Measurements from ENCODE around the gene KMO. TPM values are rescaled to one million over a fixed set of nuclear protein-coding genes. Genes with fewer than 3 reads are reported as not detected.

Gene KMO
- total and polyA plus RNA-seq, 2 experiments from 2014 or later: 0.05 TPM; not detected in 1

- TF ChIP-seq, protein P1, sequence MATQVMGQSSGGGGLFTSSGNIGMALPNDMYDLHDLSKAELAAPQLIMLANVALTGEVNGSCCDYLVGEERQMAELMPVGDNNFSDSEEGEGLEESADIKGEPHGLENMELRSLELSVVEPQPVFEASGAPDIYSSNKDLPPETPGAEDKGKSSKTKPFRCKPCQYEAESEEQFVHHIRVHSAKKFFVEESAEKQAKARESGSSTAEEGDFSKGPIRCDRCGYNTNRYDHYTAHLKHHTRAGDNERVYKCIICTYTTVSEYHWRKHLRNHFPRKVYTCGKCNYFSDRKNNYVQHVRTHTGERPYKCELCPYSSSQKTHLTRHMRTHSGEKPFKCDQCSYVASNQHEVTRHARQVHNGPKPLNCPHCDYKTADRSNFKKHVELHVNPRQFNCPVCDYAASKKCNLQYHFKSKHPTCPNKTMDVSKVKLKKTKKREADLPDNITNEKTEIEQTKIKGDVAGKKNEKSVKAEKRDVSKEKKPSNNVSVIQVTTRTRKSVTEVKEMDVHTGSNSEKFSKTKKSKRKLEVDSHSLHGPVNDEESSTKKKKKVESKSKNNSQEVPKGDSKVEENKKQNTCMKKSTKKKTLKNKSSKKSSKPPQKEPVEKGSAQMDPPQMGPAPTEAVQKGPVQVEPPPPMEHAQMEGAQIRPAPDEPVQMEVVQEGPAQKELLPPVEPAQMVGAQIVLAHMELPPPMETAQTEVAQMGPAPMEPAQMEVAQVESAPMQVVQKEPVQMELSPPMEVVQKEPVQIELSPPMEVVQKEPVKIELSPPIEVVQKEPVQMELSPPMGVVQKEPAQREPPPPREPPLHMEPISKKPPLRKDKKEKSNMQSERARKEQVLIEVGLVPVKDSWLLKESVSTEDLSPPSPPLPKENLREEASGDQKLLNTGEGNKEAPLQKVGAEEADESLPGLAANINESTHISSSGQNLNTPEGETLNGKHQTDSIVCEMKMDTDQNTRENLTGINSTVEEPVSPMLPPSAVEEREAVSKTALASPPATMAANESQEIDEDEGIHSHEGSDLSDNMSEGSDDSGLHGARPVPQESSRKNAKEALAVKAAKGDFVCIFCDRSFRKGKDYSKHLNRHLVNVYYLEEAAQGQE (IDR thresholded peaks at IDR 0.05; ENCODE audit: unreplicated experiment): no peak
- no peak for TF ChIP-seq EZH2 (IDR thresholded peaks at IDR 0.05; ENCODE audit: low read depth, unreplicated experiment)
- TF ChIP-seq EZH2phosphoT487 (IDR thresholded peaks at IDR 0.05; ENCODE audit: unreplicated experiment): no peak
- TF ChIP-seq JUNB (IDR thresholded peaks at IDR 0.05; ENCODE audit: unreplicated experiment): no peak
- TF ChIP-seq STAT1 (IDR thresholded peaks at IDR 0.05; ENCODE audit: unreplicated experiment): no peak
- TF ChIP-seq, protein P2, sequence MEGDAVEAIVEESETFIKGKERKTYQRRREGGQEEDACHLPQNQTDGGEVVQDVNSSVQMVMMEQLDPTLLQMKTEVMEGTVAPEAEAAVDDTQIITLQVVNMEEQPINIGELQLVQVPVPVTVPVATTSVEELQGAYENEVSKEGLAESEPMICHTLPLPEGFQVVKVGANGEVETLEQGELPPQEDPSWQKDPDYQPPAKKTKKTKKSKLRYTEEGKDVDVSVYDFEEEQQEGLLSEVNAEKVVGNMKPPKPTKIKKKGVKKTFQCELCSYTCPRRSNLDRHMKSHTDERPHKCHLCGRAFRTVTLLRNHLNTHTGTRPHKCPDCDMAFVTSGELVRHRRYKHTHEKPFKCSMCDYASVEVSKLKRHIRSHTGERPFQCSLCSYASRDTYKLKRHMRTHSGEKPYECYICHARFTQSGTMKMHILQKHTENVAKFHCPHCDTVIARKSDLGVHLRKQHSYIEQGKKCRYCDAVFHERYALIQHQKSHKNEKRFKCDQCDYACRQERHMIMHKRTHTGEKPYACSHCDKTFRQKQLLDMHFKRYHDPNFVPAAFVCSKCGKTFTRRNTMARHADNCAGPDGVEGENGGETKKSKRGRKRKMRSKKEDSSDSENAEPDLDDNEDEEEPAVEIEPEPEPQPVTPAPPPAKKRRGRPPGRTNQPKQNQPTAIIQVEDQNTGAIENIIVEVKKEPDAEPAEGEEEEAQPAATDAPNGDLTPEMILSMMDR (conservative IDR thresholded peaks at IDR 0.05; ENCODE audit: low read depth in 2 of 2): no peak
- no peak for TF ChIP-seq NANOG (IDR thresholded peaks at IDR 0.05; ENCODE audit: borderline replicate concordance)
Measured at GRCh38 chr1:241639623-241640148, 107.5 kb downstream of the KMO start (continued).

- peaks cover 4% of the 10 kb centered on the region; the same call in 1 of the 2 replicates for H3K36me3 ChIP-seq (ENCODE audit: insufficient read depth)
- H3K4me1 Mint-ChIP-seq: peaks cover 28% of the 10 kb centered on the region
- H3K27me3 Mint-ChIP-seq (ENCODE audit: insufficient read depth, low read depth, poor library complexity): peaks cover 7% of the 10 kb centered on the region
- H3K9me2 ChIP-seq (ENCODE audit: insufficient read depth): no peaks in the 10 kb centered on the region
- DNase-seq (ENCODE audit: low spot score) (peak; percentile 95), ATAC-seq (peak; percentile 93)
- H3K4me3 ChIP-seq: peak within 1 kb of the TSS; percentile 79
- peak within 1 kb of the TSS; percentile 83; the same call in 1 of the 2 replicates for H3K27ac ChIP-seq (ENCODE audit: low read depth)
- H3K27me3 ChIP-seq (ENCODE audit: insufficient read depth): no peaks in the 10 kb centered on the region
- H3K4me1 ChIP-seq (ENCODE audit: insufficient read depth): peaks cover 9% of the 10 kb centered on the region
- H3F3A ChIP-seq (replicated peaks; ENCODE audit: low read depth): no peaks in the 10 kb centered on the region
- peaks cover 5% of the 10 kb centered on the region for H4K20me1 ChIP-seq (replicated peaks; ENCODE audit: insufficient read depth)
- peak within 1 kb of the TSS; percentile 83 for H3K4me2 ChIP-seq
- H3K79me2 ChIP-seq (replicated peaks; ENCODE audit: insufficient read depth): peaks cover 42% of the 10 kb centered on the region
- TF ChIP-seq EZH2phosphoT487 (IDR thresholded peaks at IDR 0.05; ENCODE audit: unreplicated experiment): no peak
- no peak for TF ChIP-seq CREB1 (CRISPR knock-in tag; IDR thresholded peaks at IDR 0.05; ENCODE audit: low read depth)
- peak; percentile 63 for TF ChIP-seq POLR2AphosphoS5 (IDR thresholded peaks at IDR 0.05; ENCODE audit: low read depth)
- TF ChIP-seq STAT1 (IDR thresholded peaks at IDR 0.05; ENCODE audit: unreplicated experiment): no peak
- TF ChIP-seq NANOG (IDR thresholded peaks at IDR 0.05; ENCODE audit: borderline replicate concordance): no peak
- TF ChIP-seq, protein P1 (IDR thresholded peaks at IDR 0.05; ENCODE audit: unreplicated experiment): no peak
- peak within 1 kb of the TSS; percentile 78 for H3K4me3 Mint-ChIP-seq
- peaks cover 25% of the 10 kb centered on the region for H3K36me3 Mint-ChIP-seq (ENCODE audit: low read depth)
- peak within 1 kb of the TSS; percentile 98 for H2AFZ ChIP-seq
- H3K27ac Mint-ChIP-seq: peak within 1 kb of the TSS; percentile 94
- H3K9me3 Mint-ChIP-seq: peaks cover 23% of the 10 kb centered on the region
Measured at GRCh38 chr1:241640149-241640866, 108.1 kb downstream of the KMO start, which contains the start of the genes CHML and OPN3. Gene CHML, minus strand, starts transcription at chr1:241640369. Its CDS starts 4,603 bp downstream, at chr1:241635766. Gene OPN3, minus strand, starts transcription at chr1:241640369. Its CDS starts 115 bp downstream, at chr1:241640254.

Data from GM23338 (cell line).